Lower lobe of right lung (tissue), 2 donors: Measurements from ENCODE around the gene ATXN1. TPM values are rescaled to one million over a fixed set of nuclear protein-coding genes. Genes with fewer than 3 reads are reported as not detected.

Experiments
- ATAC-seq, 2 donors: fragments of 200-7000 bp; cut with Tn5 transposase; one replicate each; pipeline ENCODE4 v1.9.1; 2020 to 2022; ENCODE audit warnings: mild to moderate bottlenecking in 2 of 2, moderate library complexity in 2 of 2
- DNase-seq: peaks from one replicate; pipeline ENCODE4 v3.0.0-alpha.2; 2020
- H3K27ac ChIP-seq: fragments of 200-600 bp; one replicate; pipeline ENCODE4 v1.8.0; 2022
- H3K27me3 ChIP-seq: fragments of 200-600 bp; one replicate; pipeline ENCODE4 v1.8.0; 2022; ENCODE audit warnings: low read depth
- H3K36me3 ChIP-seq: fragments of 200-600 bp; one replicate; pipeline ENCODE4 v1.8.0; 2022; ENCODE audit warnings: mild to moderate bottlenecking
- H3K4me1 ChIP-seq: fragments of 200-600 bp; one replicate; pipeline ENCODE4 v1.8.0; 2022
- H3K4me3 ChIP-seq: fragments of 200-600 bp; one replicate; pipeline ENCODE4 v1.8.0; 2022; ENCODE audit warnings: mild to moderate bottlenecking
- H3K9me3 ChIP-seq: fragments of 200-600 bp; one replicate; pipeline ENCODE4 v1.8.0; 2022
- intact Hi-C: fragments of 100-400 bp; cut with DNase I; formaldehyde crosslinking; loops from one replicate; pipeline ENCODE4 v1.11.0; 2022
- total RNA-seq: library from RNA; stranded (reverse); fragmentation: NEBNext Ultra II Directional; extraction: Animal tissue kit (Norgen Biotek cat#: 25700); gene quantifications from one replicate; pipeline ENCODE4 v1.2.1, GENCODE V29; 2021
- TF ChIP-seq, protein P1 (sequence below): fragments of 200-600 bp; IDR thresholded peaks from one replicate; pipeline ENCODE4 v1.8.0; 2022; ENCODE audit warnings: antibody characterized with exemption, mild to moderate bottlenecking
- donor health status: DM: no; HTN: yes; CAD: no; lungs with severe emphysema.

ATXN1 gene
- total RNA-seq, 1 donor from 2014 or later = 75.9 TPM

DNA sequence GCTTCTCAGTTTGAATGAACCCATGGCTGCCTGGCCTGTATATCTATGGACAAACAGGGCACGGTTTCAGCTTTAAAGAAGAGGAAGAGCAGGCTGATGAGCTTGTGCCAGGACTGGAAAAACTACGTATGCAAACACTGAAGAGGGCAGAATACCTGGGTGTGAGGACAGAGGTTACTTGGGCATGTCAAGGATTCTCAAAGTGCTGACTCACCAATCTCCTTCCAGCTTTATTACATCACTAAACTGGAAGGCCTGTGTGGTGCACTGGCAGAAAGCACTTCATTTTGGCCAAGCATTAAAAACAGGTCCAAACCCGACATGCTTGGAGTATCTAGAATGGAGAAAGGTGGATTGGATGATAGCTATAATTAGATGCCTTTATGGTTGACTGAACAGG is 427.7 kb downstream of the ATXN1 start:
- DNase-seq (no peak), ATAC-seq (peak in 1 of 2 donors; percentile 58)
- no peaks in the 10 kb centered on the region for H3K27me3 ChIP-seq
- no peak overlapping the region for H3K27ac ChIP-seq
- no peak overlapping the region for H3K4me3 ChIP-seq
- TF ChIP-seq, protein P1, sequence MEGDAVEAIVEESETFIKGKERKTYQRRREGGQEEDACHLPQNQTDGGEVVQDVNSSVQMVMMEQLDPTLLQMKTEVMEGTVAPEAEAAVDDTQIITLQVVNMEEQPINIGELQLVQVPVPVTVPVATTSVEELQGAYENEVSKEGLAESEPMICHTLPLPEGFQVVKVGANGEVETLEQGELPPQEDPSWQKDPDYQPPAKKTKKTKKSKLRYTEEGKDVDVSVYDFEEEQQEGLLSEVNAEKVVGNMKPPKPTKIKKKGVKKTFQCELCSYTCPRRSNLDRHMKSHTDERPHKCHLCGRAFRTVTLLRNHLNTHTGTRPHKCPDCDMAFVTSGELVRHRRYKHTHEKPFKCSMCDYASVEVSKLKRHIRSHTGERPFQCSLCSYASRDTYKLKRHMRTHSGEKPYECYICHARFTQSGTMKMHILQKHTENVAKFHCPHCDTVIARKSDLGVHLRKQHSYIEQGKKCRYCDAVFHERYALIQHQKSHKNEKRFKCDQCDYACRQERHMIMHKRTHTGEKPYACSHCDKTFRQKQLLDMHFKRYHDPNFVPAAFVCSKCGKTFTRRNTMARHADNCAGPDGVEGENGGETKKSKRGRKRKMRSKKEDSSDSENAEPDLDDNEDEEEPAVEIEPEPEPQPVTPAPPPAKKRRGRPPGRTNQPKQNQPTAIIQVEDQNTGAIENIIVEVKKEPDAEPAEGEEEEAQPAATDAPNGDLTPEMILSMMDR = no peak
- intact Hi-C loops = no loop called here
- no peaks in the 10 kb centered on the region for H3K9me3 ChIP-seq
- no peaks in the 10 kb centered on the region for H3K36me3 ChIP-seq
- H3K4me1 ChIP-seq = peaks cover 53% of the 10 kb centered on the region

DNA sequence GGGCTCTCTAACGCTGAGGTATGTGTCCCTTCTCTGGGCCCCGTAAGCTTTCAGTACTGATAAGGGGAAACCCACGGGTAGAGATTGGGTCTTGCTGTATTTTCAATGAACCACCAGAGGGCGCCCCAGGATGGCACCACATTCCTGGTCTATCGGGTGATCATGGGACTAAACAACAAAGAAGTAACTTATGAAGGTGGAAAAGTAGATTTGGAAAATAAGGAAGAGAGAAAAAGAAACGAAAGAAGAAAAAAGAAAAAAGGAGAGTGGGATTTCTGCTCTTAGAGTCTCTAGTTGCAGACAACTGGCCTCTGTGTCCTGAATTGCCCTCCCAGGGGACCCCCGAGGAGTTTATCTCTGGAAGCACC is 429.1 kb downstream of the ATXN1 start:
- TF ChIP-seq, protein P1 = peak; percentile 90
- Histone ChIP-seq H3K36me3 (peaks cover 13% of the 10 kb centered on the region), H3K4me1 (peaks cover 39% of the 10 kb centered on the region), H3K27ac (no peak overlapping the region), H3K4me3 (no peak overlapping the region), H3K27me3 (no peaks in the 10 kb centered on the region), H3K9me3 (no peaks in the 10 kb centered on the region)
- DNase-seq (peak; percentile 75), ATAC-seq (peak; percentile 92 to 94)
- intact Hi-C loops = no loop called here

DNA sequence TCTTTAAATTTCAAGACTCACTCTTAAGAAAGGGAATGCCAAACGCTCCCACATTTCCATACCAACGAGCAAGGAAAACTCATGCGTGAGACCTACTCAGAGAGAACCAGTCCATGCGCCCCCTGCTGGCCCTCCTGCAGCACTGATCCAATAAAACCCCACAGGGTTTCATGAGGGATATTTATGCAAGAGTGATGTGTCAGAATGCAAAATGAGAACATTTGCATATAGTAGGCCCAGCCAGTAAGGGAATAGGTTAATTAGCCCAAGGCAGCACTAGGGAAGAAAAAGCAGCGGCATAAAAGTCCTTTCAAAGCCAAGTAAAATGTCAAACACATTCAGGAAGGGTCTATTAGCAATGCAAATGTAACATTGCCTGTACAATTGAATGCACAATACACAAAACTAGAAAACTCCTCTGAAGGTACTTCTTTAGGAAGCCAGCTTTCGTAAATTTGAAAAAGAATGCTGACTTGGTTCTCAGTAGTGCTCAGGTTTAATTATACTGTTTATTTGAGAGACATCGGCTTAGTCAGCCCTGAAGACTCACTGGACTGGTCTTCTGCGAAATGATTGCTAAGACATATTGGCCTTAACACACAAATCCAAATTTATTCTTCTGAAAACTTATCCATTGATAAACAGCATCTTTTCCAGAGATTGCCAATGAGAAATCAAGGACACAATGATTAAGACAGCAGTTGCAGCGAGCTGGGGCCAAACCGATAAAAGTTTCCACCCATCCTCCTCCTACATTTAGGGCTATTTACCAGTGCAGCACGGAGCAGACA is 429.7 kb downstream of the ATXN1 start:
- Histone ChIP-seq H3K4me1 (peaks cover 33% of the 10 kb centered on the region), H3K36me3 (peaks cover 19% of the 10 kb centered on the region), H3K27ac (no peak overlapping the region), H3K27me3 (no peaks in the 10 kb centered on the region), H3K4me3 (no peak overlapping the region), H3K9me3 (no peaks in the 10 kb centered on the region)
- ATAC-seq = peak; percentile 85 to 90
- intact Hi-C loops = no loop called here
- TF ChIP-seq, protein P1 = peak; percentile 95
- DNase-seq = peak; percentile 79

DNA sequence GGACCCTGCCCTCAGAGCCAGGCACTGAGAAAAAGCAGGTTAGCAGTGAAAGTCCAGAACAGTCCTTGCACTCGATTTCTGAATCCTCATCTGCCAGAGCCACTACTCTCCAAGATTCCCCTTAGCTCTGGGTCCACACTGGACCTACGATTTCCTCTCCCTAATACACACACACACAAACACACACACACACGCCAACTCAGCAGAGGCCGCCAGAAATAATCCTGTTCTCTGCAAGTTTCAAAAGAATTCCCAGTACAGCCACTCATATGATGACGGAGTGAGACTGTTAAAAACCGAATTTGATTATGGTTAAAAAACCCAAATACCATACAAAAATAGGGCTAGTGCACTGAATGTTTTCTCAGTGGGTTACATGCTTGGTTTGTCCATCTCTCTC is 432.0 kb downstream of the ATXN1 start:
- Histone ChIP-seq H3K4me1 (peaks cover 18% of the 10 kb centered on the region), H3K27ac (no peak overlapping the region), H3K4me3 (no peak overlapping the region), H3K27me3 (no peaks in the 10 kb centered on the region), H3K9me3 (no peaks in the 10 kb centered on the region), H3K36me3 (peaks cover 35% of the 10 kb centered on the region)
- ATAC-seq = no peak
- intact Hi-C loops = no loop called here
- DNase-seq = no peak
- TF ChIP-seq, protein P1 = no peak

DNA sequence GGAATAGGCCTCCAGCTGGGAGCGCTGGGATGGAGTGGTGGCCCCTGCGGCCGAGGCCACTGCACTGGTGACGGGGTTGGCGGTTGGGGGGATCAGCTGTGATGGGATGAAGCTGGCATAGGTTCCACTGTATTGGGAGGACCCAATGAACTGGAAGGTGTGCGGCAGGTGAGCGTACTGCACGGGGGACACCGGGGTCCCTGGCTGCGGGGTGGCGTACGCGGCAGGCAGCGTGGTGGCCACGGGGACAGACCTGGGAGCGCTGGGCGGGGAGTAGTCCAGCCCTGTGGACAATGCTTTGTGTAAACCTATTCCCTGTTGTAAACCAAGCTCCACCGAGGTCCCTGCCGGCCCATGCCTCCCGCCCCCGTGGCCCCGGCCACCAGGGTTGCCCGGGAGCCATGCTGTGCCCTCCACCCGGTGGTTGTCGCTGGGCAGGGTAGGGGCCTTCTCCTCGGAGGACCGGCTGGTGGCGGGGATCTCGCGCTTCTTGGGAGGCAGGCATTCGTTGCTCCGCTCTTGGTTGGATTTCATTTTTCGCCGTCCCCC is 433.4 kb downstream of the ATXN1 start:
- DNase-seq (no peak), ATAC-seq (no peak)
- Histone ChIP-seq H3K9me3 (no peaks in the 10 kb centered on the region), H3K27ac (no peak overlapping the region), H3K36me3 (peaks cover 36% of the 10 kb centered on the region), H3K4me1 (peaks cover 24% of the 10 kb centered on the region), H3K27me3 (no peaks in the 10 kb centered on the region), H3K4me3 (no peak overlapping the region)
- TF ChIP-seq, protein P1 = no peak
- intact Hi-C loops = no loop called here
